NCI-H1048 (cell line): ENCODE data around the gene SCN4A.

Source experiments
- DNase-seq: peaks from one replicate; lab custom pipeline; 2025; lab: John Stamatoyannopoulos, UW

The SCN4A gene

DNA sequence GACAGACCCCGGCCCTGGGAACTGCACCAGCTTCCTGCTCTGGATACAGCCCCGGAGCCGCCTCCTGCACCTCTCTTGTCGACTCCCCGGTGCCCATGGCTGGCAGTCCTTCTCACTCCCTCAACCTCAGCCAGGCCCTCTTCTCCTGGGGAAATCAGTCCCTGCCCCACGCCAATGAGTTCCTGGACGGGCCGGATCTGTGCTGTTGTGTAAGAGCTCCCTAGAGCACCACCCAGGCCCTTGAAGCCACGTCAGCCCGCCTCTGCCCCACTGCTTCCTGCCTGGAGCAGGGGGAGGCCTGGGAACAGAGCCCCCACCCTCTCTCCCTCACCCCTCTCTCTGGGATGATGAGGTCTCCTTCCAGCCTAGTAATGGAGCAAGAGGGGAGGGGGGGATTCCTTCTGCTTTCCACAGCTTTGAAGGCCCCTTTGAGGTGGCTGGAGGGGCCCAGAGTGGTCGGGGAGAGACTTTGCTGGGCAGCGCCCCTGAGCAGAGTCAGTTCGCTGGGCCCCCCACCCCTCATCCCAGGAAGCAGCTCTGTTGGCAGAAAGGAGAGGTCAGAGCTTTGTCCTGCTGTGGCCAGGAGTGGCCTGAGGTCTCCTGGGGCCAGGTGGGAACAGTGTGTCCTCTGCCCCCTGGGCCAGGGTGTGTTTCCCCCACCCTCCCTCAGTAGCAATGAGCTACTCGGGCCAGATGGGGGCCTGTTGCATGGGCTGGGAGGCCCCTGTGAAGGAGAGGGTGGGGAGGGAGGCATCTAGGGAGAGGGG is 29.2 kb upstream of the SCN4A start:
- no peak for DNase-seq

- no peak for DNase-seq
Observed at GRCh38 chr17:64001091-64001579, 28.4 kb upstream of the SCN4A start.

DNA sequence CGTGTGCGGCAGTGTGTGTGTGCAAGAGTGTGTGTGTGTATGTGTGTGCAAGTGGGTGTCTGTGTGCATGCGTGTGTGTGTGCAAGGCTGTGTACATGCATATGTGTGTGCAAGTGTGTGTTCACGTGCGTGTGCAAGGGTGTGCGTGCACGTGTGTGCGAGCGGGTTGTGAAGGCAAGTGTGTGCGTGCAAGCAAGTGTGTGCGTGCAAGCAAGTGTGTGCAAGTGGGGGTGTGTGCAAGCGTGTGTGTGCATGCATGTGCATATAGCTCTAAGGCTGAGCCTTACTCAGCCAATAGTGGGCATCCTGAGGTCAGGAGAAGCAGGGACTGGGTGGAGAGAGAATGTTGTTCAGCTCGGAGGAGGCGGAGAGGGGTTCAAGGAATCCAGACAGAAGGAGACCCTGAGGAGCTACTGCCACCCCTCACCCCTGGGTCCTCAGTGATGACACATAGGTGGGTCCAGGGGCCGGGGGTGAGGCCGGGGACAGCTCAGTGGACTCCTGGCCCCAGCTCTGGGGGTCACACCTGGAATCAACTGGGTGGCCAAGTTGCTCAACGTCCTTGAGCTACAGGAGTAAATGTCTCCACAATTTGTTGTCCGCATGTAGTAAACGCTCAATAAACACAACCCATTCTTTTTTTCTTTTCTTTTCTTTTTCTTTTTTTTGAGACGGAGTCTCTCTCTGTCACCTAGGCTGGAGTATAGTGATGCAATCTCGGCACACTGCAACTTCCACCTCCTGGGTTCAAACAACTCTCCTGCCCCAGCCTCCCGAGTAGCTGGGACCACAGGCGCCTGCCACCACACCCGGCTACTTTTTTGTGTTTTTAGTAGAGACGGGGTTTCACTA is 27.2 kb upstream of the SCN4A start:
- no peak for DNase-seq

GRCh38 chr17:63998721-63999679 is 26.3 kb upstream of the SCN4A start:
- no peak for DNase-seq

DNA sequence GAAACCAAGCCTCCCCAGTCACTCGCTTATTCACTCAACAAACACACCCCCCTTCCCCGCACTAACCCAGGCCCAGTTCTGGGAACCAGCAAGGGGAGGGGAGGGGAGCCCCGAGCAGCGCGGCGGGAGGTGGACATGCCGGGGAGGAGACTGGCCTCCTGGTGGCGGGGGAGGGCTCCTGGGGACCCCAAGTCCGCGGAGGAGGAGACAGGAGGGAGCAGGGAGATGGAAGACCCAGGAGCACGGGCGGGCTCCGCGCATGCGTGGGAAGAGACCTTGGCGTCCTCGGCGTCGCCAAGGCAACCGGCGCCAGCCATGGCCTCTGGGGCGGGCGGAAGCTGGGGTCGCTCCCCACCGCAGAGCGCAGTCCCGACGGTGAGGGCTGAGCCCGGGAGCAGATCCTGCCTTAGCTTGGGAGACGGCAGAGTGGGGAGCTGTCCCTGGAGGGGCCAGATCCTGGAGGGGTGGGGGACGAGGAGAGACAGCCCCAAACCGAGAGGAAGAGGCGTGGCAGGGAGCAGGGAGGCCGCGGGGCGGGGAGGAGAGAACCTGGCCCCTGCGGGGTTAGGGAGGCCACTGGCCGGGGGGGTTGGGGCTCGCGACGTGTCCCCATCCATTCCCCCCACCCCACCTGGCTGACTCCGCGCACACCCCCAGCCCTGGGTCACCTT is 25.5 kb upstream of the SCN4A start, which contains the start of gene PRR29:
Gene PRR29, plus strand, starts transcription at position 302 of the 671 bp plus-strand sequence. Its CDS starts 14 bp downstream, at position 316.
- DNase-seq = no peak

GRCh38 chr17:63997341-63998048 is 24.8 kb upstream of the SCN4A start:
- DNase-seq = no peak

GRCh38 chr17:63996430-63997182 is 23.9 kb upstream of the SCN4A start:
- DNase-seq = no peak

DNA sequence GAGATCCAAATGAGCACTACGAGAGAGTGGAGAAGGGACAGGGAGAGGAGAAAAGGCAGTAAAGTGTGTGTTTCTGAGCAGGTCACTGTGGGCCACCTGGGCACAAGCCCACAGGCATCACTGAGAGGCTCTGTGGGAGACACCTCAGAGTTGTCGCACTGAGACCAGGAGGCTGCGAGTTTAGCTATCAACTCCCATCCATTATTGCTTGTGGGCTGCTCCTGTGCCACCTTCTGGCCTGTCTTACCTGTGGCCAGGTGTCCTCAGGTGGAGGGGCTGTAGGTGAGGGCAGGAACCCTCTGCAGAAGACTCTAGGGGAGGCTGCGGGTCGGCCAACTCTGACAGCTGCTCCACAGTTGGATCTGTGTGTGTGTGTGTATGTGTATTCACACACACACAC is 22.9 kb upstream of the SCN4A start:
- DNase-seq = no peak

DNA sequence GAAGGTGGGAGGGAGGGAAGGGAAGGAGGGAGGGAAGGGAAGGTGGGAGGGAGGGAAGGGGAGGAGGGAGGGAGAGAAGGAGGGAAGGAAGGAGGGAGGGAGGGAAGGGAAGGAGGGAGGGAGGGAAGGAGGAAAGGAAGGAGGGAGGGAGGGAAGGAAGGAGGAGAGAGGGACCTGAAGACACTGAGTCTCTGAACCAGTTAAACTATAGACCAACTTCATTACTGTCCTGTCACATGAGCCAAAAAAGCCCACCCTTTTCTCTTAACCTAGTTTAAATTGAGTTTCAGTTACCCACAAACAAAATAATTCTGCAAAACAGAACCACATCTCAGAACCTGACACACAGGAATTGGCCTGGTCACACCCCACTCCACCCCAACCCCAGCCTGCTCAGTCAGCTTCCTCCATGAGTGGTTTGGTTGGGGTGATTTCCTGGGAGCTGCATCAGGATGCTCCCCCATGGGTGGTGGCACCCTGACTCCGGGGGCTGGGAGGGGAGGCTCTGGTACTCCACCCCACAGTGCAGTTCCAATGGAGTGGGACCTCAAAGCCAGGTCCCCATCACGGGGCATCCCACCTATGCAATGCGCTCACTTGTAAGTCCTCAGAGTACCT is 20.8 kb upstream of the SCN4A start:
- no peak for DNase-seq

DNA sequence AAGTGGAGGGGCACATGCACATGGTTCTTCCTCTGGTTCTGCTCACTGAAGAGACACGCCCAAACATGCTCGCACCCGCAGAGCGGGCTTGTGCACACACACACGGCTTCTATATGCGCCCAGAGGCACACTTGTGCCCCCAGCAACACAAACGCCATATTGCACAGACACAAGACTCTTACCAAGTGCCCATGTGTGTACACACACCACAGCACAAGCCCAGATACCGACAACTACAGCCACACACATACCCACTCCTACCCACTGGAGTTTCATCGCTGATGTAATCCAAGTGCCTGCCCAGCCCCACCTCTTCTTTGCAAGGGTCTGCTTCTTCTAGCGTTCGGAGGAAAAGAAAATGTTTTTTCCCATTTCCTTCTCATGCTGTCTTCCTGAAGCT is 18.9 kb upstream of the SCN4A start:
- DNase-seq = no peak

DNA sequence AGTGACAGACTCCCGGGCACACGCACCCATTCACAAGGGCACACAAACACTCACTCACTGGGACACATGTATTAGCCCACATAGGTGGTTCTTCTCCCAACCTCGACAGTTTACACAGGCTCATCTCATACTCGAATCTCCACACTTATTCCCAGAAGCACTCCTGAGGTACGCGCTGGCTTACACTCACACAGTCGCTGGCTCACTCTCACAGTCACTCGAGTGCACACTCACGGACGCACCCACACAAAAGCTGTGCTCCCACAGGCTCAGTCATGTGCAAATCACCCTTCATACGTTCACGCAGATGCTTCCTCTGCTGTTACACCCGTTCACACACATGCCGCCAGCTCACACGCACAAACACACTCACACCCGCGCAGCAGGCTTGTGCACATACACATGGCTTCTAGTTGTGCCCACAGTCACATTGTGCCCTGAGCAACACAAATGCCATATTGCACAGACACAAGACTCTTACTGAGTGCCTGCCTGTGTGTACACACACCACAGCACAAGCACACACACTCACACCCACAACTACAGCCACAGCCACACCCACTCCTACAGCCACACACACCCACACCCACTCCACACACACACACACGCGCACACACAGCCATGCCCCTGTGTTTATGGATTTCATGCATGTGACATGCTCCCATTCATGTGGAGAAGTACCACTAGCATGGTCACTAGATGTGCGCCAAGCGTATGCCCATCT is 17.1 kb upstream of the SCN4A start:
- DNase-seq = no peak

DNA sequence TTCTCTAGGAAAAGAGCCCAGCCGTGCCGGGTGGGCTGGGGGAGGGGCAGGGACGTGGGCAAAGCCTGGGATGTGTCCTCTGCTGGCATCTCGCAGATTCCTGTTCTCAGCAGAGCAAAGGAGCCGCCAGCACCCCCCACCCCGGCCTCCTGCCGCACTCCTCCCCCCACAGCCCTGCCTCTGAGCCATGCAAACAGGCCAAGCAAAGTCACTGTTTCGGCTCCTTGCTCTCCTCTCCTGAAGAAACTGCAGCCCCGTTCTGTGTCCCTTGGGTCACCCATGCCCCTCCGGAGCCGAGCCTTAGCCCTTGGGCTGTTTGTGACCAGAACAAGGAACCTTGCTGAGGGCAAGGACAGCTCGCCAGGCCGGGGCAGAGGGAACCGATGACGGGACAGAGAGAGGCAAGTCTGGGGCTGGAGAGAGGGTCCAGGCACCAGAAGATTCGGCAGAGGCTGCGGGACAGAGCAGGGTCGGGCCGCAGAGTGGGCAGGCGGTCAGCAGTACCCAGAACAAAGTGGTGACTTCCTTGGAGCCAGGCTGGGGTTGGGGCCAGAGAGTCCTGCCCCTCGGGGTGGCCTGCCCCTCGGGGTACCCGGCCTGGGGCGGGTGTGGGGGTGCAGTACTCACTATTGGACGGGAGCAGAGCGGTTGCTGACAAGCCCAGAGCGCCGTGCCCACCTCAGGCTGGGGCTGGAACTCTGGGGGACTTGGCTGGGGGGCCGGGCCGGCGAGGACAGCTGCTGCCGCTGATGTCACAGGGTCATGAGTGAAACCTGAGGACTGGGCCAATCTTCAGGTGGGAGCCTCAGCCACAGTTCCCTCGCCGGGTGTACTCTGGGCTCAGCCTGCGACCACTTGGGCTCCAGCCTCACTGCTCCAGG is 16.3 kb upstream of the SCN4A start:
- no peak for DNase-seq

DNA sequence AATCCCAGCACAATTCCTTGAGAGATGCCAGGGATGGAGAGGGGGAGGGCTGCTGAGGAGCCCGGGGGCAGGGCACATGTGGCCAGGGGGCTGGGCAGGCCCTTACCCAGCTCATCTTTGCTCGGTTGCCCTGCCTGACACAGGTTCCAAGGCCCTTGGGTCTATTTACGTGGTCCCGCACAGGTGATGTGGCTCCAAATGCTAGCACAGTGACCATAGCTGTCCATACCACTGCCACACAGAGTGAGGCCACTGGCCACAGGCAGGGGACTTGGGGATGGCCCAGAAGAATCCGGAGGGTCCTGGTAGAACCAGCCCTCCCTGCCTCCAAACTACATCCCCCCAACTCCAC is 15.4 kb upstream of the SCN4A start:
- DNase-seq = no peak

GRCh38 chr17:63987221-63988126 is 14.8 kb upstream of the SCN4A start:
- DNase-seq = no peak

- no peak for DNase-seq
Observed at GRCh38 chr17:63986821-63987220, 14.1 kb upstream of the SCN4A start.

GRCh38 chr17:63985387-63986140 is 12.8 kb upstream of the SCN4A start:
- DNase-seq = no peak
